Measurements from ENCODE around the gene TSPAN4.

The TSPAN4 gene

GRCh38 chr11:850775-851763 lies 8.4 kb downstream of the TSPAN4 start:
- DNase-seq (ENCODE audit: low read depth) = no peak

- DNase-seq (ENCODE audit: low read depth) = no peak
Observed at GRCh38 chr11:852762-853161, 10.1 kb downstream of the TSPAN4 start.

- DNase-seq (ENCODE audit: low read depth) = no peak
Observed at GRCh38 chr11:853682-854448, 11.2 kb downstream of the TSPAN4 start.

GRCh38 chr11:854601-855329 lies 12.1 kb downstream of the TSPAN4 start:
- DNase-seq (ENCODE audit: low read depth) = no peak

- DNase-seq (ENCODE audit: low read depth) = no peak
Observed at GRCh38 chr11:855330-855674, 12.7 kb downstream of the TSPAN4 start.

GRCh38 chr11:855796-856195 lies 13.1 kb downstream of the TSPAN4 start:
- DNase-seq (ENCODE audit: low read depth) = no peak

- DNase-seq (ENCODE audit: low read depth) = no peak
Observed at GRCh38 chr11:856397-856796, 13.7 kb downstream of the TSPAN4 start.

GRCh38 chr11:858053-858761 lies 15.6 kb downstream of the TSPAN4 start:
- no peak for DNase-seq (ENCODE audit: low read depth)

- DNase-seq (ENCODE audit: low read depth) = no peak
Observed at GRCh38 chr11:858762-859339, 16.2 kb downstream of the TSPAN4 start.

GRCh38 chr11:859394-860131 lies 16.9 kb downstream of the TSPAN4 start:
- DNase-seq (ENCODE audit: low read depth) = no peak

- DNase-seq (ENCODE audit: low read depth) = no peak
Observed at GRCh38 chr11:860234-861104, 17.8 kb downstream of the TSPAN4 start.

- DNase-seq (ENCODE audit: low read depth) = no peak
Observed at GRCh38 chr11:861105-861479, 18.4 kb downstream of the TSPAN4 start.

GRCh38 chr11:862081-862661 lies 19.5 kb downstream of the TSPAN4 start:
- no peak for DNase-seq (ENCODE audit: low read depth)

- no peak for DNase-seq (ENCODE audit: low read depth)
Observed at GRCh38 chr11:862696-863022, 20.0 kb downstream of the TSPAN4 start.

GRCh38 chr11:863023-863909 lies 20.6 kb downstream of the TSPAN4 start:
- no peak for DNase-seq (ENCODE audit: low read depth)

GRCh38 chr11:863910-864827 lies 21.5 kb downstream of the TSPAN4 start:
- DNase-seq (ENCODE audit: low read depth) = no peak

GRCh38 chr11:864898-865297 lies 22.2 kb downstream of the TSPAN4 start:
- DNase-seq (ENCODE audit: low read depth) = no peak
